HL-60 (cell line): ENCODE data around the gene M1AP.

Source experiments
- CTCF ChIP-seq: IDR thresholded peaks from one replicate; pipeline ENCODE4 v1.5.1; 2011; ENCODE audit warnings: low read length, control low read depth, inconsistent platforms; ENCODE audit not compliant: insufficient read depth
- POLR2AphosphoS5 ChIP-seq: IDR thresholded peaks from 2 replicates; pipeline ENCODE4 v1.6.1; 2012; ENCODE audit warnings: low read depth
- REST ChIP-seq: IDR thresholded peaks from 2 replicates; pipeline ENCODE4 v1.6.1; 2012; ENCODE audit warnings: low read depth; ENCODE audit not compliant: insufficient replicate concordance

GRCh38 chr2:74619651-74620297 is 28.4 kb downstream of the M1AP start:
- TF ChIP-seq CTCF (no peak), POLR2AphosphoS5 (no peak), REST (no peak)
